HCT116 (cell line): ENCODE measurements around the gene IL32. TPM values are rescaled to one million over a fixed set of nuclear protein-coding genes. Genes with fewer than 3 reads are reported as not detected.

Experiments used
- ATAC-seq: fragments of 200-7000 bp; cut with Tn5 transposase; 2 replicates; pipeline ENCODE4 v1.9.1; 2020; ENCODE audit warnings: mild to moderate bottlenecking, moderate library complexity
- BruUV-seq: library from RNA; stranded (reverse); fragments of 400-500 nt; replicated peaks from 2 replicates; lab custom pipeline; 2021; lab: Mats Ljungman, UMichigan
- CTCF ChIA-PET: fragments of 300-600 bp; sonication (Branson Sonifier 250); formaldehyde crosslinking; loops from one replicate; lab custom pipeline; 2021; ENCODE audit warnings: antibody characterized with exemption; lab: Charles Lee
- POLR2A ChIA-PET: fragments of 300-600, 350-600 bp; sonication (Branson Sonifier 250); formaldehyde crosslinking; loops from one replicate; lab custom pipeline; 2021; ENCODE audit warnings: antibody characterized with exemption; lab: Charles Lee
- RAD21 ChIA-PET, 2 experiments: fragments of 300-600 bp; sonication (Branson Sonifier 250); formaldehyde crosslinking; loops; one replicate each; lab custom pipeline; 2023; ENCODE audit warnings: low total read pairs in 2 of 2; ENCODE audit not compliant: uncharacterized antibody in 2 of 2, unreplicated experiment in 2 of 2, low non-redundant PET in 1 of 2; lab: Charles Lee
- DNase-seq: peaks from one replicate; pipeline ENCODE4 v3.0.0-alpha.2; 2010; ENCODE audit warnings: low read depth, low spot score
- H2AFZ ChIP-seq: fragments of 200-600 bp; shearing (Covaris generic), sonication (generic); 2 replicates; pipeline ENCODE4 v1.6.1; 2017; ENCODE audit warnings: low read depth, mixed run types, mixed read lengths, antibody characterized with exemption, low read length; ENCODE audit not compliant: poor library complexity, severe bottlenecking
- H3K27ac ChIP-seq: 2 replicates; pipeline ENCODE4 v1.5.1; 2012; ENCODE audit warnings: low read depth, low read length
- H3K27me3 ChIP-seq: fragments of 200-600 bp; sonication (generic); 2 replicates; pipeline ENCODE4 v1.6.1; 2016; ENCODE audit warnings: mixed run types, low read length, mixed read lengths; ENCODE audit not compliant: insufficient read depth
- H3K36me3 ChIP-seq, 2 experiments: fragments of 200-500 bp in 1 of 2; fragments of 200-600 bp in 1 of 2; sonication (Bioruptor generic) in 1 of 2; sonication (generic) in 1 of 2; 2 replicates each; pipeline versions ENCODE4 v1.5.1 to v1.6.1; 2014 to 2016; ENCODE audit warnings: low read length in 2 of 2, inconsistent platforms in 1 of 2, mixed read lengths in 1 of 2, mixed run types in 1 of 2; ENCODE audit not compliant: insufficient read depth in 2 of 2, control insufficient read depth in 1 of 2
- H3K4me1 ChIP-seq, 2 experiments: fragments of 200-600 bp in 1 of 2; sonication (generic) in 1 of 2; 2 replicates each; pipeline versions ENCODE4 v1.5.1 to v1.6.1; 2012 to 2017; ENCODE audit warnings: low read length in 2 of 2, inconsistent platforms in 1 of 2, mild to moderate bottlenecking in 1 of 2, mixed read lengths in 1 of 2, mixed run types in 1 of 2, moderate library complexity in 1 of 2; ENCODE audit not compliant: insufficient read depth in 2 of 2, control insufficient read depth in 1 of 2
- H3K4me2 ChIP-seq: fragments of 200-600 bp; sonication (generic); 2 replicates; pipeline ENCODE4 v1.6.1; 2017; ENCODE audit warnings: mixed run types, low read length, mixed read lengths
- H3K4me3 ChIP-seq, 2 experiments: fragments of 200-600 bp in 1 of 2; sonication (generic) in 1 of 2; replicated peaks in 1 of 2; 2 replicates each; pipeline ENCODE4 v1.5.1; 2011 to 2016; ENCODE audit warnings: low read length in 2 of 2, control low read depth in 1 of 2, low read depth in 1 of 2, mild to moderate bottlenecking in 1 of 2, mixed read lengths in 1 of 2, mixed run types in 1 of 2
- H3K79me2 ChIP-seq: fragments of 200-600 bp; sonication (generic); 2 replicates; pipeline ENCODE4 v1.6.1; 2017; ENCODE audit warnings: mild to moderate bottlenecking, mixed run types, low read length, moderate library complexity, mixed read lengths; ENCODE audit not compliant: insufficient read depth
- H3K9ac ChIP-seq: fragments of 200-600 bp; sonication (generic); 2 replicates; pipeline ENCODE4 v1.6.1; 2016; ENCODE audit warnings: low read length, mixed read lengths
- H3K9me2 ChIP-seq: fragments of 200-600 bp; sonication (generic), shearing (Covaris generic); 2 replicates; pipeline ENCODE4 v1.6.1; 2017; ENCODE audit warnings: mixed run types, mild to moderate bottlenecking, moderate library complexity; ENCODE audit not compliant: insufficient read depth
- H3K9me3 ChIP-seq, 2 experiments: fragments of 200-500 bp in 1 of 2; fragments of 200-600 bp in 1 of 2; sonication (Bioruptor generic) in 1 of 2; sonication (generic) in 1 of 2; 2 replicates each; pipeline ENCODE4 v1.6.1; 2014 to 2017; ENCODE audit warnings: low read length in 2 of 2, mixed read lengths in 2 of 2, inconsistent platforms in 1 of 2, low read depth in 1 of 2, mild to moderate bottlenecking in 1 of 2, mixed run types in 1 of 2, moderate library complexity in 1 of 2; ENCODE audit not compliant: control insufficient read depth in 1 of 2, insufficient read depth in 1 of 2
- H4K20me1 ChIP-seq: fragments of 200-600 bp; sonication (generic), shearing (Covaris generic); 2 replicates; pipeline ENCODE4 v1.6.1; 2017; ENCODE audit warnings: mixed run types, mild to moderate bottlenecking, moderate library complexity; ENCODE audit not compliant: insufficient read depth
- CEBPB ChIP-seq: IDR thresholded peaks from 2 replicates; pipeline ENCODE4 v1.6.1; 2012; ENCODE audit warnings: low read depth
- CTCF ChIP-seq, 3 experiments: fragments of 200-600 bp in 1 of 3; sonication (generic) in 1 of 3; IDR thresholded peaks in 2 of 3; conservative IDR thresholded peaks in 1 of 3; 2 replicates each; pipeline ENCODE4 v1.5.1; 2012 to 2017; ENCODE audit warnings: low read depth in 2 of 3, low read length in 2 of 3, antibody characterized with exemption in 1 of 3, borderline replicate concordance in 1 of 3, control low read depth in 1 of 3, mild to moderate bottlenecking in 1 of 3, mixed read lengths in 1 of 3, mixed run types in 1 of 3, moderate library complexity in 1 of 3; ENCODE audit not compliant: insufficient read depth in 1 of 3
- EZH2 ChIP-seq: fragments of 200-600 bp; sonication (generic); IDR thresholded peaks from 2 replicates; pipeline ENCODE4 v1.6.1; 2017; ENCODE audit warnings: antibody characterized with exemption, mixed run types
- JUND ChIP-seq: IDR thresholded peaks from 2 replicates; pipeline ENCODE4 v1.6.1; 2012
- POLR2A ChIP-seq: IDR thresholded peaks from 2 replicates; pipeline ENCODE4 v1.7.0; 2011; ENCODE audit warnings: borderline replicate concordance; ENCODE audit not compliant: insufficient read depth, insufficient read length; ENCODE audit errors: extremely low read depth
- POLR2AphosphoS5 ChIP-seq: IDR thresholded peaks from 2 replicates; pipeline ENCODE4 v1.6.1; 2011; ENCODE audit warnings: mild to moderate bottlenecking, low read depth, low read length, moderate library complexity
- SIN3A ChIP-seq: IDR thresholded peaks from 2 replicates; pipeline ENCODE4 v1.6.1; 2012; ENCODE audit warnings: low read depth
- ZFX ChIP-seq: fragments of 450-650 bp; IDR thresholded peaks from 2 replicates; pipeline ENCODE4 v1.6.1; 2017
- intact Hi-C: fragments of 100-400 bp; cut with micrococcal nuclease; formaldehyde crosslinking; loops from 2 replicates; pipeline ENCODE4 v1.10.0; 2022
- total RNA-seq: library from RNA; stranded (reverse); gene quantifications from one replicate; pipeline ENCODE4 v1.2.1, GENCODE V29; 2021; ENCODE audit not compliant: unreplicated experiment

The IL32 gene
- total RNA-seq, 1 experiment from 2014 or later, result 13.7 TPM

- Histone ChIP-seq H3K27me3 (no peaks in the 10 kb centered on the region), H3K4me3 (no peak overlapping the region), H4K20me1 (no peaks in the 10 kb centered on the region), H3K9me2 (no peaks in the 10 kb centered on the region), H3K27ac (no peak overlapping the region), H3K4me1 (peaks cover 12 to 42% of the 10 kb centered on the region in 2 experiments; a peak in 3 of 4 replicates), H3K9ac (no peak overlapping the region), H3K9me3 (no peaks in the 10 kb centered on the region), H3K4me2 (no peak overlapping the region), H3K79me2 (no peaks in the 10 kb centered on the region), H3K36me3 (no peaks in the 10 kb centered on the region; a peak in 1 of 4 replicates), H2AFZ (no peak overlapping the region)
- no TSS peak for BruUV-seq
- ChIA-PET CTCF (interaction anchor here (1.0 to 3.5 kb wide), 6 partner anchors 10 to 126 kb away, joined by 3 to 39 read pairs (median 8); partner anchors contain the start of genes HCFC1R1, THOC6 and TNFRSF12A), POLR2A (interaction anchor here (2.2 kb wide), 1 partner anchor 9 kb away, joined by 12 read pairs; the partner anchor contains the start of genes HCFC1R1 and THOC6), RAD21 (no interaction called here)
- DNase-seq, result no peak
- no peak for TF ChIP-seq CTCF (IDR thresholded peaks at IDR 0.05 in 2 of 3, conservative IDR thresholded peaks at IDR 0.05 in 1 of 3; ENCODE audit: borderline replicate concordance in 1 of 3, insufficient read depth in 1 of 3, low read depth in 2 of 3, low read length in 2 of 3)
- TF ChIP-seq ZFX, result no peak
- TF ChIP-seq SIN3A, result no peak
- TF ChIP-seq JUND, result no peak
- no peak for TF ChIP-seq CEBPB
- no peak for TF ChIP-seq POLR2AphosphoS5
- TF ChIP-seq EZH2, result no peak
- no peak for TF ChIP-seq POLR2A
- intact Hi-C loops, result no loop called here
- no peak for ATAC-seq
Observed at GRCh38 chr16:3032624-3033023, 32.8 kb upstream of the IL32 start.
